IMR-90 (cell line): ENCODE results near the gene RAB30. TPM values are rescaled to one million over a fixed set of nuclear protein-coding genes. Genes with fewer than 3 reads are reported as not detected.

Experiments used
- ATAC-seq: fragments of 200-7000 bp; cut with Tn5 transposase; 2 replicates; pipeline ENCODE4 v1.9.1; 2020; ENCODE audit warnings: low read depth, mild to moderate bottlenecking, moderate library complexity
- BruUV-seq: library from RNA; stranded (reverse); fragments of 400-500 nt; replicated peaks from 2 replicates; lab custom pipeline; 2021; lab: Mats Ljungman, UMichigan
- CTCF ChIA-PET: fragments of 300-600 bp; formaldehyde crosslinking; extraction: SDS; loops from one replicate; lab custom pipeline; 2021; ENCODE audit warnings: antibody characterized with exemption; lab: Yijun Ruan, JAX
- POLR2A ChIA-PET: fragments of 300-600 bp; sonication (Branson Sonifier 250); formaldehyde crosslinking; loops from one replicate; lab custom pipeline; 2022; ENCODE audit warnings: antibody characterized with exemption; ENCODE audit not compliant: unreplicated experiment; lab: Charles Lee
- DNase-seq: peaks from one replicate; pipeline ENCODE4 v3.0.0; 2013
- H2AFZ ChIP-seq: replicated peaks from 2 replicates; pipeline ENCODE3; 2013; ENCODE audit warnings: low read length, mild to moderate bottlenecking; ENCODE audit not compliant: poor library complexity
- H2AK5ac ChIP-seq: 2 replicates; pipeline ENCODE4 v1.6.1; 2013; ENCODE audit warnings: low read depth, low read length, inconsistent platforms
- H2AK9ac ChIP-seq: replicated peaks from 2 replicates; pipeline ENCODE3; 2013; ENCODE audit warnings: mild to moderate bottlenecking, low read depth, low read length, moderate library complexity; ENCODE audit not compliant: poor library complexity
- H2BK120ac ChIP-seq: 2 replicates; pipeline ENCODE4 v1.6.1; 2013; ENCODE audit warnings: low read depth, low read length, inconsistent platforms
- H2BK15ac ChIP-seq: 3 replicates; pipeline ENCODE4 v1.6.1; 2013; ENCODE audit warnings: low read depth, low read length, inconsistent platforms
- H2BK20ac ChIP-seq: 2 replicates; pipeline ENCODE4 v1.6.1; 2013; ENCODE audit warnings: low read depth, mild to moderate bottlenecking, inconsistent platforms, low read length, moderate library complexity
- H2BK5ac ChIP-seq: 2 replicates; pipeline ENCODE4 v1.6.1; 2013; ENCODE audit warnings: mild to moderate bottlenecking, low read depth, low read length, inconsistent platforms; ENCODE audit not compliant: poor library complexity, severe bottlenecking
- H3K14ac ChIP-seq: replicated peaks from 2 replicates; pipeline ENCODE4 v1.6.1; 2013; ENCODE audit warnings: low read depth, low read length, inconsistent platforms
- H3K18ac ChIP-seq: 2 replicates; pipeline ENCODE4 v1.6.1; 2013; ENCODE audit warnings: low read depth, low read length, control low read depth
- H3K23ac ChIP-seq: 2 replicates; pipeline ENCODE4 v1.6.1; 2013; ENCODE audit warnings: low read depth, low read length, inconsistent platforms
- H3K27ac ChIP-seq: 2 replicates; pipeline ENCODE4 v1.5.1; 2013; ENCODE audit warnings: mild to moderate bottlenecking, control low read depth, low read length; ENCODE audit not compliant: insufficient read depth
- H3K27me3 ChIP-seq: 2 replicates; pipeline ENCODE4 v1.6.1; 2013; ENCODE audit warnings: low read length; ENCODE audit not compliant: control insufficient read depth, insufficient read depth
- H3K36me3 ChIP-seq: 2 replicates; pipeline ENCODE4 v1.6.1; 2013; ENCODE audit warnings: low read length, mixed read lengths; ENCODE audit not compliant: control insufficient read depth, insufficient read depth
- H3K4ac ChIP-seq: 2 replicates; pipeline ENCODE4 v1.6.1; 2013; ENCODE audit warnings: low read depth, low read length, inconsistent platforms
- H3K4me1 ChIP-seq: 2 replicates; pipeline ENCODE4 v1.6.1; 2013; ENCODE audit warnings: low read length, mixed read lengths; ENCODE audit not compliant: control insufficient read depth, insufficient read depth
- H3K4me2 ChIP-seq: 2 replicates; pipeline ENCODE4 v1.6.1; 2013; ENCODE audit warnings: low read depth, mild to moderate bottlenecking, control low read depth, low read length, moderate library complexity
- H3K4me3 ChIP-seq: 2 replicates; pipeline ENCODE4 v1.5.1; 2013; ENCODE audit warnings: low read depth, mild to moderate bottlenecking, control low read depth, low read length, moderate library complexity; ENCODE audit not compliant: insufficient read depth
- H3K56ac ChIP-seq: 2 replicates; pipeline ENCODE4 v1.6.1; 2013; ENCODE audit warnings: low read length, inconsistent platforms; ENCODE audit not compliant: insufficient read depth; ENCODE audit errors: extremely low read depth
- H3K79me1 ChIP-seq, 2 experiments: 2 replicates each; pipeline ENCODE4 v1.6.1; 2013; ENCODE audit warnings: low read length in 2 of 2, inconsistent platforms in 1 of 2, low read depth in 1 of 2
- H3K9ac ChIP-seq: 2 replicates; pipeline ENCODE4 v1.6.1; 2013; ENCODE audit warnings: low read depth, low read length, control low read depth
- H3K9me1 ChIP-seq: 2 replicates; pipeline ENCODE4 v1.6.1; 2013; ENCODE audit warnings: low read length, inconsistent platforms; ENCODE audit not compliant: insufficient read depth
- H3K9me3 ChIP-seq: 2 replicates; pipeline ENCODE4 v1.6.1; 2013; ENCODE audit warnings: low read length; ENCODE audit not compliant: control insufficient read depth, insufficient read depth
- H4K20me1 ChIP-seq: 2 replicates; pipeline ENCODE4 v1.6.1; 2013; ENCODE audit warnings: low read length, inconsistent platforms; ENCODE audit not compliant: insufficient read depth
- H4K5ac ChIP-seq: 2 replicates; pipeline ENCODE4 v1.6.1; 2013; ENCODE audit warnings: mild to moderate bottlenecking, low read depth, low read length, control low read depth
- H4K8ac ChIP-seq, 2 experiments: 2 replicates each; pipeline ENCODE4 v1.6.1; 2013; ENCODE audit warnings: low read depth in 2 of 2, low read length in 2 of 2, control low read depth in 1 of 2, inconsistent platforms in 1 of 2
- H4K91ac ChIP-seq: 2 replicates; pipeline ENCODE4 v1.6.1; 2013; ENCODE audit warnings: low read depth, low read length, inconsistent platforms; ENCODE audit not compliant: insufficient read depth
- BHLHE40 ChIP-seq: fragments of 150-350 bp; IDR thresholded peaks from 2 replicates; pipeline ENCODE4 v1.6.1; 2016; ENCODE audit warnings: mild to moderate bottlenecking, low read depth, low read length
- CHD1 ChIP-seq: IDR thresholded peaks from 2 replicates; pipeline ENCODE4 v1.6.1; 2012; ENCODE audit warnings: low read depth, low read length, improper control_type of control experiment
- FOS ChIP-seq: fragments of 150-350 bp; IDR thresholded peaks from 2 replicates; pipeline ENCODE4 v1.6.1; 2016; ENCODE audit warnings: low read depth, low read length
- MAFK ChIP-seq: IDR thresholded peaks from 2 replicates; pipeline ENCODE4 v1.6.1; 2012; ENCODE audit warnings: low read depth, low read length, improper control_type of control experiment
- MXI1 ChIP-seq: IDR thresholded peaks from 2 replicates; pipeline ENCODE4 v1.6.1; 2012; ENCODE audit warnings: low read depth, mild to moderate bottlenecking, low read length, moderate library complexity, borderline replicate concordance
- NFE2L2 ChIP-seq: fragments of 150-350 bp; IDR thresholded peaks from 2 replicates; pipeline ENCODE4 v1.6.1; 2016; ENCODE audit warnings: low read depth, mild to moderate bottlenecking, low read length
- POLR2A ChIP-seq: IDR thresholded peaks from 2 replicates; pipeline ENCODE4 v1.6.1; 2012; ENCODE audit warnings: mild to moderate bottlenecking, low read depth, low read length
- RAD21 ChIP-seq: IDR thresholded peaks from 2 replicates; pipeline ENCODE4 v1.6.1; 2012; ENCODE audit warnings: low read length, improper control_type of control experiment
- RCOR1 ChIP-seq: IDR thresholded peaks from 2 replicates; pipeline ENCODE4 v1.6.1; 2012; ENCODE audit warnings: mild to moderate bottlenecking, low read length, improper control_type of control experiment; ENCODE audit not compliant: insufficient replicate concordance
- RFX5 ChIP-seq: IDR thresholded peaks from 2 replicates; pipeline ENCODE4 v1.8.0; 2012; ENCODE audit warnings: low read depth, mild to moderate bottlenecking, low read length, moderate library complexity
- SMC3 ChIP-seq: fragments of 150-350 bp; IDR thresholded peaks from 2 replicates; pipeline ENCODE4 v1.6.1; 2016; ENCODE audit warnings: low read depth, mild to moderate bottlenecking, antibody characterized with exemption, low read length, moderate library complexity
- WGBS, 2 experiments: methylation state at CpG; one replicate each; pipeline versions ENCODE4 v1.1.5 to v1.1.7; 2013; ENCODE audit warnings: missing lambda C conversion rate in 2 of 2; ENCODE audit not compliant: insufficient read length in 1 of 2; ENCODE audit errors: extremely low coverage in 2 of 2; 5-methylcytosine and 5-hydroxymethylcytosine counted together
- dilution Hi-C: fragments of 300-500 bp; cut with HindIII; formaldehyde crosslinking; loops from one replicate; pipeline ENCODE4 v1.14.3; 2018; ENCODE audit warnings: low sequenced_read_pairs; ENCODE audit not compliant: unreplicated experiment
- in situ Hi-C: fragments of 300-500 bp; cut with MboI; formaldehyde crosslinking; loops from 3 replicates; pipeline ENCODE4 v1.14.3; 2019; ENCODE audit warnings: low sequenced_read_pairs, inconsistent platforms, mixed read lengths
- intact Hi-C: fragments of 100-400 bp; cut with micrococcal nuclease; formaldehyde crosslinking; loops from 2 replicates; pipeline ENCODE4 v1.10.0; 2022
- polyA plus RNA-seq, 3 experiments: library from polyadenylated mRNA; depleted of rRNA; stranded (reverse); fragments of >200 nt; gene quantifications; 2 replicates each; pipeline ENCODE4 v1.2.3, GENCODE V29; 2012; ENCODE audit warnings: low replicate concordance in 1 of 3
- total RNA-seq: library from RNA; depleted of rRNA; stranded (reverse); fragments of >200 nt; gene quantifications from 2 replicates; pipeline ENCODE4 v1.2.3, GENCODE V29; 2012
- TF ChIP-seq, protein P1 (sequence below): fragments of 150-350 bp; IDR thresholded peaks from 2 replicates; pipeline ENCODE4 v1.6.1; 2017; ENCODE audit warnings: mild to moderate bottlenecking, antibody characterized with exemption, low read length, low read depth
- TF ChIP-seq, protein P2 (sequence below): conservative IDR thresholded peaks from 2 replicates; pipeline ENCODE4 v1.5.1; 2012; ENCODE audit warnings: mild to moderate bottlenecking, low read depth, low read length, improper control_type of control experiment

RAB30 gene
- total and polyA plus RNA-seq, 2 of the 4 experiments (the other 2 are of a cell fraction) = 7.2 to 25.6 TPM

DNA sequence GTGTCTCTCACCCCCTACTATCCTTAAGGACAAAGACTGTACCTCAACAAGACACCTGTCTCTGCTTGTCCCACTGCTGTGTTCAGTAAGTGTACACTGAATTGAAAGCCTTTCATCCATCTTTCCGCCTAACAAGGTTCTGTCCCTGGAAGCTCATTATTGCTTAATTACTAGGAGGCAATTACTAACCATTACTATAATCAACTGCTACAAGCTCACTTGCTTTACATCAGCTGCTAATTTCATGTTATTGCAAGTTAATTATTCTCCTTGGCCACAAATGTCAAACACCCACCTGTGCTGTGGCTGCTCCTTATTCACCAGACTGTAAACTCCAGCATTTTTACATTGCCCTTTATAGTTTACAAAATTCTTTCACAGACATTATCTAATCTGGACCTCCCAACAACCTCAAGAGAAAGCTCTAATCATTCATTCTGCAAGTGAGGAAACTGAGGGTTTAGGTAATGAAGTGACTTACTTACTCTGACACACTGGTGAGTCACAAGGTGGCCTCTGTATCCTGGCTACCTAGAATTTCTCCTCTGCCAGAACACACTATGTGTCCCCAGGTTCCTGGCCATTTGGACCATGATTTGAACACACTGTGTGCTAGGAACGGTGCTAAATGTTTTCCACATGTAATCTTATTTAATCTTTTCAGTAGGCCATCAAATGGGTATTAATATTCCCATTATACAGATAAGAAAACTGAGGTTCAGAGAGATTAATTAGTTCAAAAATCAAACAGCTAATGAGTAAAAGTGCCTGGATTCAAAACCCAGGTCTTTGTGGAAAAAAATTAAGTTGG lies 66.7 kb downstream of the RAB30 start:
- POLR2A ChIA-PET = no interaction called here
- no peaks in the 10 kb centered on the region for H3K27me3 ChIP-seq
- H2AFZ ChIP-seq = no peak overlapping the region
- H3K9ac ChIP-seq = no peak overlapping the region
- CTCF ChIA-PET = no interaction called here
- no peak overlapping the region for H2BK20ac ChIP-seq
- no peak for DNase-seq
- no peak overlapping the region for H4K5ac ChIP-seq
- H3K27ac ChIP-seq = no peak overlapping the region
- in situ Hi-C loops (no loop called here), dilution Hi-C loops (no loop called here), intact Hi-C loops (no loop called here)
- no peak overlapping the region for H3K56ac ChIP-seq
- no peak overlapping the region for H2BK5ac ChIP-seq
- H3K4me2 ChIP-seq = no peak overlapping the region
- H3K14ac ChIP-seq = no peak overlapping the region
- peaks cover 7% of the 10 kb centered on the region; the same call in 1 of the 2 replicates for H4K20me1 ChIP-seq
- H3K9me1 ChIP-seq = peaks cover 12% of the 10 kb centered on the region
- no peak overlapping the region for H3K4ac ChIP-seq
- no peak overlapping the region for H2AK9ac ChIP-seq
- no peak overlapping the region for H2AK5ac ChIP-seq
- no peaks in the 10 kb centered on the region for H3K9me3 ChIP-seq
- no peak for ATAC-seq
- no peak overlapping the region for H4K8ac ChIP-seq
- H2BK15ac ChIP-seq = no peak overlapping the region
- peaks cover 22 to 35% of the 10 kb centered on the region in 2 experiments for H3K79me1 ChIP-seq
- peaks cover 8% of the 10 kb centered on the region for H3K4me1 ChIP-seq
- H2BK120ac ChIP-seq = no peak overlapping the region
- no peak overlapping the region for H4K91ac ChIP-seq
- no TSS peak for BruUV-seq
- H3K36me3 ChIP-seq = no peaks in the 10 kb centered on the region
- TF ChIP-seq, protein P1, sequence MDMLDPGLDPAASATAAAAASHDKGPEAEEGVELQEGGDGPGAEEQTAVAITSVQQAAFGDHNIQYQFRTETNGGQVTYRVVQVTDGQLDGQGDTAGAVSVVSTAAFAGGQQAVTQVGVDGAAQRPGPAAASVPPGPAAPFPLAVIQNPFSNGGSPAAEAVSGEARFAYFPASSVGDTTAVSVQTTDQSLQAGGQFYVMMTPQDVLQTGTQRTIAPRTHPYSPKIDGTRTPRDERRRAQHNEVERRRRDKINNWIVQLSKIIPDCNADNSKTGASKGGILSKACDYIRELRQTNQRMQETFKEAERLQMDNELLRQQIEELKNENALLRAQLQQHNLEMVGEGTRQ = no peak
- no peak for TF ChIP-seq MAFK
- TF ChIP-seq NFE2L2 = no peak
- no peak for TF ChIP-seq CHD1
- TF ChIP-seq POLR2A = no peak
- no peak for TF ChIP-seq FOS
- no peak for TF ChIP-seq RFX5
- no peak for TF ChIP-seq MXI1
- TF ChIP-seq SMC3 = no peak
- no peak for TF ChIP-seq BHLHE40
- TF ChIP-seq RCOR1 = no peak
- TF ChIP-seq, protein P2, sequence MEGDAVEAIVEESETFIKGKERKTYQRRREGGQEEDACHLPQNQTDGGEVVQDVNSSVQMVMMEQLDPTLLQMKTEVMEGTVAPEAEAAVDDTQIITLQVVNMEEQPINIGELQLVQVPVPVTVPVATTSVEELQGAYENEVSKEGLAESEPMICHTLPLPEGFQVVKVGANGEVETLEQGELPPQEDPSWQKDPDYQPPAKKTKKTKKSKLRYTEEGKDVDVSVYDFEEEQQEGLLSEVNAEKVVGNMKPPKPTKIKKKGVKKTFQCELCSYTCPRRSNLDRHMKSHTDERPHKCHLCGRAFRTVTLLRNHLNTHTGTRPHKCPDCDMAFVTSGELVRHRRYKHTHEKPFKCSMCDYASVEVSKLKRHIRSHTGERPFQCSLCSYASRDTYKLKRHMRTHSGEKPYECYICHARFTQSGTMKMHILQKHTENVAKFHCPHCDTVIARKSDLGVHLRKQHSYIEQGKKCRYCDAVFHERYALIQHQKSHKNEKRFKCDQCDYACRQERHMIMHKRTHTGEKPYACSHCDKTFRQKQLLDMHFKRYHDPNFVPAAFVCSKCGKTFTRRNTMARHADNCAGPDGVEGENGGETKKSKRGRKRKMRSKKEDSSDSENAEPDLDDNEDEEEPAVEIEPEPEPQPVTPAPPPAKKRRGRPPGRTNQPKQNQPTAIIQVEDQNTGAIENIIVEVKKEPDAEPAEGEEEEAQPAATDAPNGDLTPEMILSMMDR = no peak
- TF ChIP-seq RAD21 = no peak
- no peak overlapping the region for H3K4me3 ChIP-seq
- H3K23ac ChIP-seq = no peak overlapping the region
- H3K18ac ChIP-seq = no peak overlapping the region
- no CpG with 5 or more reads among the region's 2 CpGs for WGBS, 2 experiments
